ENCODE measurements around the gene BLOC1S4.
"Not testable (repeated sequence)": the region's sequence is repeated elsewhere in the genome, so short reads cannot be mapped to it uniquely, and the experiment has no call there.

BLOC1S4 gene

DNA sequence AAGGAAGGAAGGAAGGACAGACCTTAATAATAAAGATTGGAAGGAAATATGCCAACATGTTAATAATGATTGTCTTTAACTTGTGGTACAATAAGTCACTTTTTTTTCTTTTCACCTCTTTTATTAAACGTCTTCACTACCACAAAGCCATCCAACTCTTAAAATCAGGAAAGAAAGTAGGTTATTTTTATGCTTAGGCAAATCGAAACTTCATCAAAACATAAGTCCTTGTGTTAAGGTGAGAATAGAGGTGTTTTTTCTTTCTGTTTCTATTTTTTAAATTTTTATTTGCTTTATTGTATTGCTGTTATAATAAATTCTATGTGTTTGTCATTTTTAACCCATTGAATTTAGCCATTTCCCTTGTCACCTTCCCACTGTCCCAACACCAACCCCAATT lies 26.5 kb downstream of the BLOC1S4 start:
- DNase-seq (ENCODE audit: low spot score), result no peak

DNA sequence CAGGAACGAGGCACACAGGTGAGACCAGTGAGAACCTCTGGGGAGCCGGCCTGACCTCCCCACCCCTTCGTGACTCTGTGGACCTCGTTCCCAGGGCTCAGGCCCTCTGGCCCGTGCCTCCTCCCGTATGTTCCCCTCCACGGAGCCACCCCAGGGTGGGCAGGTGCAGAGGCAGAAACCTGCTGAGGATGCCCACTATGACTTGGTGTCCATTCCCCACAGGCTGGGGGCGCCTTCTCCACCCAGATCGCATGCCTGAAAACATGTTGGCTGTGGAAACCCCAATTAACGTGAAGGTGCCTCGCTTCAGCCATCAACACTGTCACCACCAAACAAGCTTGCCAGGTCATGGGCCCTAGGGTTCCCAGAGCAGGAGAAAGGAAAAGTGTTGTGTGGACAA lies 27.0 kb downstream of the BLOC1S4 start:
- DNase-seq (ENCODE audit: low spot score), result no peak

- peak; percentile 61 for DNase-seq (ENCODE audit: low spot score)
Measured at GRCh38 chr4:6746721-6747293, 30.8 kb downstream of the BLOC1S4 start.

- peak; percentile 54 for DNase-seq (ENCODE audit: low spot score)
Measured at GRCh38 chr4:6747294-6748051, 31.5 kb downstream of the BLOC1S4 start.

DNA sequence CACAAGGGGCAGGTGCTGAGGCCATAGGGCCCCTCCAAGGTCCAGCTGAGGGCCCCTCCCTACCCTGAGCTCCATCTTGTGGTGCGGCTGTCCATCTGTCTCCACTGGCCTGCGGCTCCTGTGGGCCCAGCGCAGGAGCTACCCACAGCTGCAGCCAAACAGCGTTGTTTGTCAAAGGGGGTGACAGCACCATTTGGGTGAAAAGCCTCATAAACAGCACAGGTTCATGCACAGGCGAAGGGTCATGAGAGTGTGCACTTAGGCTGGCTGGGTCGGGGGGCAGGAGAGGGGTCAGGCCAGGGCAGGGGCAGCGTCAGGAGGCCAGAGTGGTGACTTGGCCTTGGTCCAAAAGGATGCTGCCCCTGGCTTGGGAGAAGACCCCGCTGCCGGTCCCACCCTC lies 32.3 kb downstream of the BLOC1S4 start:
- no peak for DNase-seq (ENCODE audit: low spot score)

- peak; percentile 89 for DNase-seq (ENCODE audit: low spot score)
Measured at GRCh38 chr4:6749340-6750171, 33.6 kb downstream of the BLOC1S4 start.

- no peak for DNase-seq (ENCODE audit: low spot score)
Measured at GRCh38 chr4:6750286-6751221, 34.6 kb downstream of the BLOC1S4 start.

DNA sequence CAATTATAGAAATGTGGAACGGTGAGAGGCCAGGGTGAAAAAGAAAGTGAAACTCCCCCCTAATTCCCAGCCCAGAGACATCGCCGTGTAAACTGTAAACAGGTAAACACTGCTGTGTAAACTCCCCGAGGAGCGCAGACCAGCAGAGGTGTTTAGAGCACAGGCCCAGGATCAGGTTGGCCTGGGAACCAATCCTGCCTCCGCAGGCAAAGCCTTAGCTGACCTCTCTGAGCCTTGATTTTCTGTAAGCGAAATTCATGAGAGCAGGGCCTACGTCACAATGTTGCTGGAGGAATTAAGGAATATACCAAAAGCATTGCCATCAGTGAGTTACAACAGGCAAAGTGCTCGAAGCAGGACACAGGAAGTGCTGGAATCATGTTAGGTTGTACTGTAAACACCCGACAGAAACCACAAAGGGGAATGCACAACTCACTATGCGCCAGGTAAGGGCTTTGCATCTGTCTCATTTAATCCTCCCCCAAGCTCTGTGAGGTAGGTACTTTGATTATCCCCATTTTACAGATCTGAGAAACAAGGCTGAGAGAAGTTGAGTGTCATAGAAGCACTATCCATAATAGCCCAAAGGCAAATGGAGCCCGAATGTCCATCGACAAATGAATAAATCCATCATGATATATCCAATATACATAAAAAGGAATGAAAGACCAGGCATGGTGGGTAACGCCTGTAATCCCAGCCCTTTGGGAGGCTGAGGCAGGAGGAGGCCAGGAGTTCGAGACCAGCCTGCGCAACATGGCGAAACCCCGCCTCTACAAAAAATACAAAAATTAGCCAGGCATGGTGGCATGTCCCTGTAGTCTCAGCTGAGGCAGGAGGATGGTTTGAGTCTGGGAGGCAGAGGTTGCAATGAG lies 35.9 kb downstream of the BLOC1S4 start:
- DNase-seq (ENCODE audit: low spot score), result no peak

DNA sequence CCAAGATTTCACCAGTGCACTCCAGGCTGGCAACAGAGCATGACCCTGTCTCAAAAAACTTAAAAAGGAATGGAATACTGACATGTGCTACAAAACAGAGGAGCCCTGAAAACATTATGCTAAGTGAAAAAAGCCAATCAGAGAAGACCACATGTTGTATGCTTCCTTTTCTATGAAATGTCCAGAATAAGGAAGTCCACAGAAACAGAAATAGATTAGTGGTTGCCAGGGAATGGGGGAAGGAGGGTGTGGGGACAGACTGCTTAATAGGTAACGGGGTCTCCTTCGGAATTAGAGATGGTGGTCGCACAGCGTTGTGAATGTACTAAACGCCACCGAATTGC lies 36.5 kb downstream of the BLOC1S4 start:
- DNase-seq (ENCODE audit: low spot score), result no peak

DNA sequence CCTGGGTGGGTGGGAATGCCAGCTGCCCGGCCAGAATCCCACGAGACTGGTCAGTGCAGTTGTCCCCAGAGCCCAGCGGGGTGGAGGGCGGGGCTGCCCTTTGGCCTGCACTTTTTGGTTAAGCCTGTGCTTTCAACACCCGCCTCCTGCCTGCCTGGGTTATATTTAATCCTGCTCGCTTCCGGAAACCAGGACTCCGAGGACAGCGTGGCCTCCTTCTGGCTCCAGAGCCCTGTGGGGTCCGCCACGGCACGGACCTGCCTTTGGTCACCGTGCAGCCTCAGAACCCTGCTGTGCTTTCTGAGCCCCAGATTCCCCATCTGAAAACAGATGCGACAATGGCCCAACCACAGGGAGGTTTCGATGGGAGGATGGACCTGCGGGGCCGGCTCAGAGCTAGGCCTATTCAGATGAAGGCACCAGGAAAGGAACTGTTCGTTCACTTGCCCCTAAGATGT lies 37.2 kb downstream of the BLOC1S4 start:
- DNase-seq (ENCODE audit: low spot score), result no peak

- peak; percentile 64 for DNase-seq (ENCODE audit: low spot score)
Measured at GRCh38 chr4:6753891-6754290, 37.9 kb downstream of the BLOC1S4 start.

- no peak for DNase-seq (ENCODE audit: low spot score)
Measured at GRCh38 chr4:6754481-6755087, 38.6 kb downstream of the BLOC1S4 start.

DNA sequence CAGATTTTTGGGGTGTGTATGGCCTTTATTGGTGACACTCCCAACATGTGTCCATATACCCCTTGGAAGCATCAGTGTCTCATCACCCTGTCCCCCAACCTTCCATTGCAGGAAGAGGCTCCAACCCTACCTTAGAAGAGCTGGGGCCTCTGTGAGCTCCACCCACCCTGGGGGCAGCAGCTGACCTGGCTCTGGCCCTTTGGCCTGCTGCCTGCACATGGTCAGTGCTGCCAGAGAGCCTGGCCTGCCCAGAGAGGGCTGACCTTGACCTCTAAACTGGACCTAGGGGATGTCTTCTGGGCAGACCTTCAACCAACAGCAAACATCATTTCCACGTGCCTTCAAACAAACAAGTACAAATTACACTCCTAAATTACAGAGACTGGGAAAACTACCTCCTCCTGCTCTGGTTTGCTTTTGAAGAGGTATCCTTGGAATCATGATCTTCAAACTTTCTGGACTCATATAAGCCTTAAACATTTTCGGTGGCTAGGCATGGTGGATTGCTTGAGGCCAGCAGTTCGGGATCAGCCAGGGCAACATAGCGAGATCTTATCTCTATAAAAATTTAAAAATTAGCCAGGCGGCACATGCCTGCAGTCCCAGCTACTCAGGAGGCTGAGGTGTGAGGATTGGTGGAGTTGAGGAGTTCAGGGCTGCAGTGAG lies 39.2 kb downstream of the BLOC1S4 start:
- no peak for DNase-seq (ENCODE audit: low spot score)

DNA sequence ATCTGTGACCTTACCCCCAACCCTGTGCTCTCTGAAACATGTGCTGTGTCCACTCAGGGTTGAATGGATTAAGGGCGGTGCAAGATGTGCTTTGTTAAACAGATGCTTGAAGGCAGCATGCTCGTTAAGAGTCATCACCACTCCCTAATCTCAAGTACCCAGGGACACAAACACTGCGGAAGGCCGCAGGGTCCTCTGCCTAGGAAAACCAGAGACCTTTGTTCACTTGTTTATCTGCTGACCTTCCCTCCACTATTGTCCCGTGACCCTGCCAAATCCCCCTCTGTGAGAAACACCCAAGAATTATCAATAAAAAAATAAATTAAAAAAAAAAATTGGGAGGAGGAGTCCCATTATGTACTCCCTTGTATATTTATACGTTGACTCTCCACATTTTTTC lies 40.4 kb downstream of the BLOC1S4 start:
- DNase-seq (ENCODE audit: low spot score), result not testable (repeated sequence)

DNA sequence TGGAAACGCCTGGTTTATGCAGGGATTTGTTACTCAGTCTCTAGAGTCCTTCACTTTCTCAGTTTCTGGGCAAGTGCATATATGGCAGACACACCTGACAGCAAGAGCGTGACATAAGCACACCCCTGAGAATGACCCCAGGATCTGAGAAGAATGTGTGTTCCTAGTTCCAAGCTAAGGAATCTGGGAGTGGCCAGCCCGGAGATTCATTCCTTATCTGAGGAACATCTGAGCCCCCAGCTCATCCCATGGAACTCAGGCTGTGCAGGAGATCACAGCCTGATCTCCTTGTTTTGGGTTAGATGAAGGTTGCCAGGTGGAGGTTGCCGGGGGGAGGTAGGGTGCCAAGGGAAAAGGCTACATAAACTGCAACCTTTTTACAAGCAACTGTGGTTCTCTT lies 42.8 kb downstream of the BLOC1S4 start:
- no peak for DNase-seq (ENCODE audit: low spot score)

DNA sequence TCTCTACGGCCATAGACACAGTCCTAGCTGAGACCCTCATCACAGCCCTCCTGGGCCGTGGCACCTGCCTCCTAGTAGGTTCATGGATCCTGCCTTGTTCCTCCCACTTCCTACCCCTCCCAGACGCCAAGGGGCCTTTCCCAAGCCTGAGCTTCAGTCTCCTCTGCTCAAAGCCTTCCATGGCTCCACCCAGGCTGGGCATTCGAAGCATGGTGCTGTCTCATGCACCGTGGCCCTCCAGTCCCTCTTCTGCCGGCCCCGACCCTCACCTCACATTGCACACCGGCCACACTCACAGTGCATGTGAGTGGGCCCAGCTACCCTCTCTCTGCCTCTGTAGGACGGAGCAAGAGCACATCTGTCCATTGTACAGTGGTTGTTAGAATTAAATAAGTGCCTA lies 44.9 kb downstream of the BLOC1S4 start:
- no peak for DNase-seq (ENCODE audit: low spot score)

GRCh38 chr4:6761649-6762615 lies 46.0 kb downstream of the BLOC1S4 start:
- peak; percentile 44 for DNase-seq (ENCODE audit: low spot score)

DNA sequence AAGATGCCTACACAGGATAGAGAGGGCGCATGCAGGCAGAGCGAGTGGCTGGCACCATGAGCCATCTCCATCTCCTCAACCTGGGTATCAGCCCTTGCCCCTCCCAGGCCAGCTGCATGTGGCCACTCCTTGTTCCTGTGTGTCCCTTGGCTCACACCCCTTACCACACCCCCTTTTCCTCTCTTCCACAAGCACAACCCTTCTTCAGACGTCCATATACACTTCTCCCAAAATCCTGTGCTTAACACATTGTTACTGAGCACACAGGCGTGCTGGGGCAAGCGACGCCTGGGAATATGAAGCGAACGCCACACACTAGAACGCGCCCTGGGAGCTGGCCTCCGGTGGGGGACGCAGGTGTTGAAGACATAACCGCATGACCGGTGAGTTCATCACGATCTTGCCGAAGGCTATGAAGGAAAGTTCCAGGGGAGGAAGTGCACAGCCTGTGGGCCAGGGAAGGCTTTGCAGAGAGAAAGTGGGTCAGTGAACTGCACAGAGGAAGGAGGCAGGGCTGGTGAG lies 47.4 kb downstream of the BLOC1S4 start:
- no peak for DNase-seq (ENCODE audit: low spot score)

Data from kidney tubule cell (primary cell).